ENCODE measurements around the gene CDH4. TPM values are rescaled to one million over a fixed set of nuclear protein-coding genes. Genes with fewer than 3 reads are reported as not detected.

Gene CDH4
- 1.1 TPM for total RNA-seq

- DNase-seq: peak; percentile 41
Observed at GRCh38 chr20:61251529-61252393, at the start of gene CDH4. Gene CDH4, plus strand, starts transcription at chr20:61252261.

- peak; percentile 8 for DNase-seq
Observed at GRCh38 chr20:61203320-61203719, 48.7 kb upstream of the CDH4 start.

GRCh38 chr20:61204206-61204605 is 47.9 kb upstream of the CDH4 start:
- no peak for DNase-seq

GRCh38 chr20:61205769-61206168 is 46.3 kb upstream of the CDH4 start:
- no peak for DNase-seq

DNA sequence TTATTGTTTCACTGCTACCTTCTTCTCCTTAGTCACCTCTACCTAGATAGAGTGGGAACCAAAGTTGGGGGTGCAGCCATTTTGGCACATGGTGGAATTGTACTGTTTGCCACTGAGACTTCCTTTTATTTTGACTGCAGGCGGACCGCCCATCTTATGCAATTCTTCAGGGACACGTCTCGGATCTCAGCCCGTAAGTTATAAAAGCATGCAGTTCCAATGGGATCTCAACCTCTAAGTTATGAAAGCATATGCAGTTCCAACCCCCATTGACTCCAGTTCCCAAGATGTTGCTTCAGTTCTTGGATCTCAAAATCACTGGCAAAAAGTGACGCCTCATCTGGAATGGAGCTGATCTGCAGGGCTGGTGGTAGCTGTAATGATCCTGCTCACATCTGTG is 41.2 kb upstream of the CDH4 start:
- DNase-seq: no peak

GRCh38 chr20:61217848-61218247 is 34.2 kb upstream of the CDH4 start:
- no peak for DNase-seq

DNA sequence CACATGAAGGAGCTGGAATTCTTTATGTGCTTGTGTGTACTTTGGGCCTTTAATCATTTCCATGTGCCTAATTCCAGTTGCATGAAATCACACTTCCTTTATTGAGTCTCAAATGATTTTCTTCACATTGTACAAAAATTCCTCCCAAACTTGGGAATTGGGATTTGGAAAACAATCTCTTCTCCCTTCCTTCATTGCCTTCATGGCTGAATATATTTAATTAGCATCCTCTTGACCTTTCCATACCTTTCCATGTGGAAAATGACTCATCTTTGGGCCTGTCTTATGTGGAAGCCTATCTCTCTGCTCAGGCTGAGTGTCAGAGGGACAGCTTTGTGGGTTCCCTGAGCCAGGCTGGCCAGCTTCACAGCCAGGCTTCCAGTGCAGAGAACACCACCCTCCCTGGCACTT is 33.0 kb upstream of the CDH4 start:
- DNase-seq: peak; percentile 59

- no peak for DNase-seq
Observed at GRCh38 chr20:61220131-61220530, 31.9 kb upstream of the CDH4 start.

- no peak for DNase-seq
Observed at GRCh38 chr20:61220626-61221325, 31.3 kb upstream of the CDH4 start.

DNA sequence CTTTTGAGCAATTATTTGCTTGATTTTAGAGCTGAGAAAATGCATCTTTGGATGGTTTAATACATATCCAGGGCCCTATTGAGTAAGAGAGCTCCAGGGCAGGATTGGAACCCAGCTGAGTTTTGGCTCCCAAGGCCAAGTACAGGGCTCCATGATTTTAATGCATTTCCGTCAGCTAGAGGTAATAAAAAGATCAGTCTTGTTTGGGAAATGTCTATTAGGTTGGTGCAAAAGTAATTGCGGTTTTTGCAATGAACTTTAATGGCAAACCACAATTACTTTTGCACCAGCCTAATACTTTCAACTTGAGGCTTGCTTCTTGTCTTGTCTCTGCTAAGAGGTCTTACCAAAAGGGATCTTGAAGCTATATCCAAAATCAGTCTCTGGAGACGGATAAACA is 29.4 kb upstream of the CDH4 start:
- no peak for DNase-seq

DNA sequence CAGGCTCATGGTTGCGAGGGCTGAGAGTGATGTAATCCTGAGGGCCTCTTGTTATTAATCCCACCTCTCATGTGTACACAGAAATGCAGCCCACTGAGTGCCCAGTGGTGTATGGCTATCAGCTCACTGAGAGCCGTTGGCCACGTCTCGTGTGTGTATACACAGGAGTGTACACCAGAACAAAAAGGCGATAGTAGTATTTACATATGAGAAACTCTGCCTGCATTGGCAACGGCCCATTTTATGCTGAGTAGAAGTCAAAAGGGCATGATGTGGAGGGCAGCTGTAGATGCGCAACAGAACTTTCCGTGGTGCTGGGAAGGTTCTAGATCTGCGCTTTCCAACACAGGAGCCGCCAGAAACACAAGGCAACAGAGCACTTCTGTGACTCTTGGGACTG is 28.9 kb upstream of the CDH4 start:
- DNase-seq: no peak

GRCh38 chr20:61230166-61230565 is 21.9 kb upstream of the CDH4 start:
- no peak for DNase-seq

- no peak for DNase-seq
Observed at GRCh38 chr20:61233590-61233989, 18.5 kb upstream of the CDH4 start.

- DNase-seq: no peak
Observed at GRCh38 chr20:61234224-61234890, 17.7 kb upstream of the CDH4 start.

DNA sequence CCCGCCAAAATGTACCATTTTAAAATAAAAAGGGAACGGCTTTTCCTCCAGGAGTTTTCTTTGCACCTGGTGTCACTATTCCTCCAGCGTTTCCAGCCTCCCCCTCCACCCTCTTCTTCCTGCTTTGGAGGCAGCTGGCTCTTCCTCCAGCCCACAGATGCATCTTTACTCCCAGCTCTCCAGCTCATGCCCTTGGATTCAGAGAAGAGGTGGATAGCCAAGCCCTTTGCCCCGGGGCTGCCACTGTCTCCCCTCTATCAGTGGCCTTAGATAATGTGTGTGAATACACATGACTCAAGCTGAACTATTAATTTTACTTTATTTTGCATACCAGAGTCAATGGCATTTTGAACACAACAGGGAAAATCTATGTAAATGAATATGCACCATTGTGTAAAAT is 15.3 kb upstream of the CDH4 start:
- no peak for DNase-seq

GRCh38 chr20:61238813-61239212 is 13.2 kb upstream of the CDH4 start:
- DNase-seq: no peak

GRCh38 chr20:61240814-61241213 is 11.2 kb upstream of the CDH4 start:
- no peak for DNase-seq

- no peak for DNase-seq
Observed at GRCh38 chr20:61244213-61244612, 7.8 kb upstream of the CDH4 start.

DNA sequence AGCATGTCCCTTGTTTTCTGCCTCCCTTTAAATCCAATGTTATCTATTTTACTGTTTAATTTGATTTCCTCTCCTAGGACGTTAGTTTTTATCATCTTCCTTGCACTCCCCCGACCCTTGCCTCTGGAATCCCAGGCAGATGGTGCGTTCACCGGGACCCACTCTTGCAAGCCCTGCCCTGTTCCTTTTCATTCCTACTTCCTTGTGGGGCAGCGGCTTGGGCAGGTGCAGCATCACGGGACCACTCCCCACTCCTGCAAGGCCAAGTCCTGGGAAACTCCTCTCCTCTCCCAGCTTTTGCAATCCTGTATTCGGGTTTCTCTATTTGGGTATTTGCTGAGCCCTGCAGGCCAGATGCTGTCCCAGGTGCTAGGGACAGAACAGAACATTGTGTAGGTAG is 5.8 kb upstream of the CDH4 start:
- DNase-seq: no peak

GRCh38 chr20:61249626-61250025 is 2.4 kb upstream of the CDH4 start:
- DNase-seq: no peak

DNA sequence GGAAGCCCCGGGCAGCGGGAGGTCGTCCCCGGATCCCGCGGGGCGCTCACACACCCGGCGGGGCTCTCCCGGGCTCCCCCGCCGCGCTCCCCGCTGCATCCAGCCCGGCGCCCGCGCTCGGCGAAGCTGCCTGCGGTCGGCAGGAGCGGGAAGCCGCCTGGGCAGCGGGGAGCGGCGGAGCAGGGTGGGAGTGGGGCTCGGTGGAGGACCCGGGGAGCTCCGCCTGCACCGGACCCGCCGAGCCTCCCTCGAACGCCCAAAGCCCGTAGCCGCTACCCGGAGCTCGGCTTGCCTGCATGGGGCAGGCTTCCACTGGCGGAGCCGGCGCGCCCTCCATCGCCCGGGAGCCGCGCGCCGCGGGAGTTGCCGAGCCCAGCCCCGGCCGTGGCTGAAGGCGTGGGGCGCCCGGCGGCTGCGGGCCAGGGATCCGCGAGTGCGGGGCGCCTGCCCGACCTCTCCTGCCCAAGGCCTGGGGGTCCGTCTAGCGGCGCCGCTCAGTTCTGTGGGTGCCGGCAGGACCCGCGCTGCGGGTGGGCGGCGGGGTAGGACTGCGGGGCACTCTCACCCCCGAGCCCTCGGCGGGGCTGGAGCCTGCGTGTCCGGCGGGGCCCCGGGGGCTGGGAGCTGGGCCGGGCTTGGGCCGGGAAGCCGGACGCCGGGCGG is 671 bp downstream of the CDH4 start:
- DNase-seq: peak; percentile 26

GRCh38 chr20:61253264-61253639 is 1.2 kb downstream of the CDH4 start:
- DNase-seq: peak; percentile 53
